ENCODE data around the gene RBMS3. TPM values are rescaled to one million over a fixed set of nuclear protein-coding genes. Genes with fewer than 3 reads are reported as not detected.

RBMS3 gene
- total and polyA plus RNA-seq, 2 experiments from 2014 or later: 3.2 to 7.4 TPM

GRCh38 chr3:29415482-29416223 is 134.8 kb downstream of the RBMS3 start:
- Histone ChIP-seq H3K9me2 (ENCODE audit: insufficient read depth) (no peaks in the 10 kb centered on the region), H3K36me3 (ENCODE audit: insufficient read depth) (no peaks in the 10 kb centered on the region), H3K4me2 (peak overlapping the region; percentile 46; the same call in 1 of the 2 replicates), H3K27ac (ENCODE audit: low read depth) (no peak overlapping the region), H3K4me3 (no peak overlapping the region), H2AFZ (no peak overlapping the region), H3K79me2 (replicated peaks; ENCODE audit: insufficient read depth) (no peaks in the 10 kb centered on the region), H3F3A (replicated peaks; ENCODE audit: low read depth) (no peaks in the 10 kb centered on the region), H3K4me1 (ENCODE audit: insufficient read depth) (peaks cover 36% of the 10 kb centered on the region), H3K27me3 (ENCODE audit: insufficient read depth) (no peaks in the 10 kb centered on the region), H4K20me1 (replicated peaks; ENCODE audit: insufficient read depth) (no peaks in the 10 kb centered on the region)
- no peaks in the 10 kb centered on the region for H3K27me3 Mint-ChIP-seq (ENCODE audit: insufficient read depth, low read depth, poor library complexity)
- no peak for DNase-seq (ENCODE audit: low spot score)
- no peak for TF ChIP-seq NANOG (IDR thresholded peaks at IDR 0.05; ENCODE audit: borderline replicate concordance)
- TF ChIP-seq ZNF114 (CRISPR knock-in tag; IDR thresholded peaks at IDR 0.05): no peak
- no peak for TF ChIP-seq ZNF462 (CRISPR knock-in tag; IDR thresholded peaks at IDR 0.05)
- TF ChIP-seq JUNB (IDR thresholded peaks at IDR 0.05; ENCODE audit: unreplicated experiment): no peak
- TF ChIP-seq EZH2phosphoT487 (IDR thresholded peaks at IDR 0.05; ENCODE audit: unreplicated experiment): no peak
- no peak for TF ChIP-seq ETS1 (IDR thresholded peaks at IDR 0.05)
- no peaks in the 10 kb centered on the region; the same call in 2 of the 3 replicates for H3K9me3 Mint-ChIP-seq
- H3K36me3 Mint-ChIP-seq (ENCODE audit: low read depth): no peaks in the 10 kb centered on the region
- H3K27ac Mint-ChIP-seq: no peak overlapping the region
- peaks cover 37% of the 10 kb centered on the region for H3K4me1 Mint-ChIP-seq
- no peak overlapping the region for H3K4me3 Mint-ChIP-seq
- no peak for ATAC-seq
